NCI-H69 (cell line): ENCODE measurements around the gene ABTB1.

Experiments used
- DNase-seq: peaks from one replicate; lab custom pipeline; 2025; lab: John Stamatoyannopoulos, UW

ABTB1 gene

GRCh38 chr3:127688022-127688415 lies 15.3 kb downstream of the ABTB1 start:
- no peak for DNase-seq

- DNase-seq = peak; percentile 70
Measured at GRCh38 chr3:127688416-127689265, 15.9 kb downstream of the ABTB1 start.

- no peak for DNase-seq
Measured at GRCh38 chr3:127689266-127689860, 16.6 kb downstream of the ABTB1 start.

- no peak for DNase-seq
Measured at GRCh38 chr3:127690106-127690505, 17.4 kb downstream of the ABTB1 start.

GRCh38 chr3:127690823-127691452 lies 18.2 kb downstream of the ABTB1 start:
- DNase-seq = peak; percentile 26

GRCh38 chr3:127691489-127691888 lies 18.7 kb downstream of the ABTB1 start:
- no peak for DNase-seq

GRCh38 chr3:127691974-127692373 lies 19.2 kb downstream of the ABTB1 start:
- no peak for DNase-seq

- DNase-seq = no peak
Measured at GRCh38 chr3:127692501-127693335, 20.0 kb downstream of the ABTB1 start.

- DNase-seq = no peak
Measured at GRCh38 chr3:127693336-127693843, 20.6 kb downstream of the ABTB1 start.

- peak; percentile 79 for DNase-seq
Measured at GRCh38 chr3:127694467-127695215, 21.9 kb downstream of the ABTB1 start.

- peak; percentile 87 for DNase-seq
Measured at GRCh38 chr3:127697551-127698240, 24.9 kb downstream of the ABTB1 start.

GRCh38 chr3:127698286-127698685 lies 25.5 kb downstream of the ABTB1 start:
- no peak for DNase-seq

GRCh38 chr3:127698691-127699415 lies 26.1 kb downstream of the ABTB1 start:
- DNase-seq = peak; percentile 19

- peak; percentile 87 for DNase-seq
Measured at GRCh38 chr3:127699416-127700300, 26.9 kb downstream of the ABTB1 start.

- no peak for DNase-seq
Measured at GRCh38 chr3:127700406-127700805, 27.7 kb downstream of the ABTB1 start.

- no peak for DNase-seq
Measured at GRCh38 chr3:127701280-127701911, 28.6 kb downstream of the ABTB1 start.

- DNase-seq = no peak
Measured at GRCh38 chr3:127702151-127702578, 29.4 kb downstream of the ABTB1 start.

GRCh38 chr3:127704840-127705239 lies 32.1 kb downstream of the ABTB1 start:
- peak; percentile 45 for DNase-seq
